Endothelial cell of umbilical vein (primary cell): ENCODE results near the gene CNIH2. TPM values are rescaled to one million over a fixed set of nuclear protein-coding genes. Genes with fewer than 3 reads are reported as not detected.
"Not testable (repeated sequence)": the region's sequence is repeated elsewhere in the genome, so short reads cannot be mapped to it uniquely, and the experiment has no call there.

Experiments
- BruUV-seq: library from RNA; stranded (reverse); fragments of 400-500 nt; replicated peaks from 2 replicates; lab custom pipeline; 2021; lab: Mats Ljungman, UMichigan
- CTCF ChIA-PET: fragments of 300-600, 350-600 bp; sonication (Branson Sonifier 250); formaldehyde crosslinking; loops from one replicate; lab custom pipeline; 2021; ENCODE audit warnings: antibody characterized with exemption, inconsistent platforms; lab: Charles Lee
- POLR2A ChIA-PET: fragments of 300-600, 350-600 bp; sonication (Branson Sonifier 250); formaldehyde crosslinking; loops from one replicate; lab custom pipeline; 2021; ENCODE audit warnings: antibody characterized with exemption, inconsistent platforms; lab: Charles Lee
- DNase-seq: peaks from one replicate; pipeline ENCODE4 v3.0.0-alpha.2; 2011; ENCODE audit warnings: low read depth, low spot score
- FAIRE-seq: peaks from 2 replicates; lab custom pipeline; 2011; peaks lifted over from hg19 to GRCh38; lab: Jason Lieb, UNC
- H2AFZ ChIP-seq: 2 replicates; pipeline ENCODE4 v1.6.0; 2012; ENCODE audit warnings: low read depth, low read length, control low read depth, inconsistent platforms
- H3K27ac ChIP-seq: 2 replicates; pipeline ENCODE4 v1.5.1; 2011; ENCODE audit warnings: low read depth, mild to moderate bottlenecking, control low read depth, low read length, moderate library complexity; ENCODE audit not compliant: insufficient read depth
- H3K27me3 ChIP-seq, 2 experiments: 2 replicates each; pipeline versions ENCODE4 v1.6.0 to v1.6.1; 2011; ENCODE audit warnings: low read length in 2 of 2, mixed read lengths in 1 of 2; ENCODE audit not compliant: control insufficient read depth in 2 of 2, insufficient read depth in 2 of 2
- H3K36me3 ChIP-seq, 2 experiments: 2 replicates in 1 of 2; 3 replicates in 1 of 2; pipeline ENCODE4 v1.5.1; 2011; ENCODE audit warnings: low read length in 2 of 2, mild to moderate bottlenecking in 1 of 2, moderate library complexity in 1 of 2; ENCODE audit not compliant: control insufficient read depth in 2 of 2, insufficient read depth in 2 of 2; ENCODE audit errors: extremely low read depth in 1 of 2
- H3K4me1 ChIP-seq: 3 replicates; pipeline ENCODE4 v1.5.1; 2011; ENCODE audit warnings: mild to moderate bottlenecking, low read length; ENCODE audit not compliant: control insufficient read depth, insufficient read depth; ENCODE audit errors: extremely low read depth
- H3K4me2 ChIP-seq: 2 replicates; pipeline ENCODE4 v1.6.1; 2011; ENCODE audit warnings: low read length, control low read depth, mixed read lengths; ENCODE audit not compliant: insufficient read depth
- H3K4me3 ChIP-seq, 3 experiments: fragments of 200-600 bp in 1 of 3; sonication (generic), shearing (Covaris generic) in 1 of 3; replicated peaks in 1 of 3; 2 replicates each; pipeline ENCODE4 v1.5.1; 2011 to 2016; ENCODE audit warnings: control low read depth in 3 of 3, low read length in 3 of 3, mild to moderate bottlenecking in 2 of 3, inconsistent platforms in 1 of 3, low read depth in 1 of 3, moderate library complexity in 1 of 3; ENCODE audit not compliant: insufficient read depth in 1 of 3
- H3K79me2 ChIP-seq: 2 replicates; pipeline ENCODE4 v1.6.0; 2012; ENCODE audit warnings: low read length, inconsistent platforms; ENCODE audit not compliant: control insufficient read depth, insufficient read depth
- H3K9ac ChIP-seq: replicated peaks from 2 replicates; pipeline ENCODE3; 2011; ENCODE audit warnings: low read length, control low read depth; ENCODE audit not compliant: insufficient read depth; ENCODE audit errors: extremely low read depth
- H3K9me1 ChIP-seq: replicated peaks from 3 replicates; pipeline ENCODE4 v1.6.0; 2011; ENCODE audit warnings: mild to moderate bottlenecking, low read length; ENCODE audit not compliant: control insufficient read depth, insufficient read depth; ENCODE audit errors: extremely low read depth
- H3K9me3 ChIP-seq: replicated peaks from 2 replicates; pipeline ENCODE4 v1.5.1; 2012; ENCODE audit warnings: low read length, inconsistent platforms; ENCODE audit not compliant: control insufficient read depth, insufficient read depth
- H4K20me1 ChIP-seq: replicated peaks from 2 replicates; pipeline ENCODE3; 2011; ENCODE audit warnings: mild to moderate bottlenecking, low read length; ENCODE audit not compliant: control insufficient read depth, insufficient read depth; ENCODE audit errors: extremely low read depth
- EZH2 ChIP-seq: IDR thresholded peaks from 2 replicates; pipeline ENCODE4 v1.6.1; 2012; ENCODE audit warnings: borderline replicate concordance, low read depth, mild to moderate bottlenecking, moderate library complexity, low read length, inconsistent platforms; ENCODE audit not compliant: severe bottlenecking
- FOS ChIP-seq: IDR thresholded peaks from 2 replicates; pipeline ENCODE4 v1.6.1; 2011; ENCODE audit warnings: mild to moderate bottlenecking, low read length, moderate library complexity, borderline replicate concordance; ENCODE audit not compliant: insufficient read depth
- GATA2 ChIP-seq: IDR thresholded peaks from 2 replicates; pipeline ENCODE4 v1.7.0; 2011; ENCODE audit warnings: low read depth, mild to moderate bottlenecking, moderate library complexity, mixed read lengths, low read length; ENCODE audit not compliant: insufficient read length, insufficient read depth
- JUN ChIP-seq: IDR thresholded peaks from 2 replicates; pipeline ENCODE4 v1.6.1; 2011; ENCODE audit warnings: borderline replicate concordance, low read depth; ENCODE audit not compliant: insufficient read length, insufficient read depth
- MYC ChIP-seq: IDR thresholded peaks from one replicate; pipeline ENCODE4 v1.6.1; 2011; ENCODE audit warnings: mild to moderate bottlenecking, low read depth, low read length
- POLR2A ChIP-seq: IDR thresholded peaks from 2 replicates; pipeline ENCODE4 v1.6.1; 2012; ENCODE audit warnings: low read depth, mild to moderate bottlenecking, control low read depth, low read length
- POLR2AphosphoS5 ChIP-seq: IDR thresholded peaks from 2 replicates; pipeline ENCODE4 v1.6.1; 2012; ENCODE audit warnings: low read depth, mild to moderate bottlenecking, control low read depth, low read length, moderate library complexity; ENCODE audit not compliant: insufficient read depth
- dilution Hi-C: fragments of 300-500 bp; cut with MboI; formaldehyde crosslinking; loops from one replicate; pipeline ENCODE4 v1.15.0; 2019; ENCODE audit warnings: low sequenced_read_pairs; ENCODE audit not compliant: extremely low pct_ligation_motif_present
- intact Hi-C: fragments of 100-400 bp; cut with micrococcal nuclease; formaldehyde crosslinking; loops from one replicate; pipeline ENCODE4 v1.10.0; 2022
- polyA plus RNA-seq, 4 experiments: library from polyadenylated mRNA; depleted of rRNA in 3 of 4; stranded (reverse) in 3 of 4; unstranded in 1 of 4; fragments of >200 nt; gene quantifications; 2 replicates each; pipeline versions ENCODE4 v1.2.1 to v1.2.3, GENCODE V29; 2011 to 2012; ENCODE audit warnings: missing spikeins in 1 of 4
- total RNA-seq: library from RNA; stranded (reverse); gene quantifications from 2 replicates; pipeline ENCODE4 v1.2.3, GENCODE V29; 2021
- TF ChIP-seq, protein P1 (sequence below): IDR thresholded peaks from 2 replicates; pipeline ENCODE4 v1.6.1; 2011; ENCODE audit not compliant: insufficient read depth, insufficient read length
- TF ChIP-seq, protein P2 (sequence below), 2 donors: IDR thresholded peaks; 1 replicate in 1 of 2; 2 replicates in 1 of 2; pipeline ENCODE4 v1.5.1; 2011; ENCODE audit warnings: low read length in 2 of 2, mild to moderate bottlenecking in 2 of 2, moderate library complexity in 2 of 2, control low read depth in 1 of 2, inconsistent platforms in 1 of 2, low read depth in 1 of 2; ENCODE audit not compliant: insufficient read depth in 1 of 2; ENCODE audit errors: extremely low read depth in 1 of 2

Gene CNIH2
- total and polyA plus RNA-seq, 2 donors (not counting 3 experiments of a cell fraction or from before 2014, with no cell fraction given): 0.46 to 1.2 TPM

DNA sequence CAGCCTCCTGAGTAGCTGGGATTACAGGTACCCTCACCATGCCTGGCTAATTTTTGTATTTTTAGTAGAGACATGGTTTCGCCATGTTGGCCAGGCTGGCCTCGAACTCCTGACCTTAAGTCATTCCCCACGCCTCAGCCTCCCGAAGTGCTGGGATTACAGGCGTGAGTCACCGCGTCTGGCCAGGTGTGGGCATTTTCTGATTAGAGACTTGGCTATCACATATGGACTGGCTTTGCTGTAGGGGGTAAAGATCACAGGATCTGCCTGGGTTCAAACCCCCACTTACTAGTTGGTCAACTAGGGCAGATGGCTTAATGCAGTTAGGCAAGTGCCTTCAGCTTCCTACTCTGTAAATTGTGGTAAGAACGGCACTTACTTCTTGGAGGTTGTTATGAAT, 32.3 kb downstream of the CNIH2 start:
- Histone ChIP-seq H3K36me3 (no peaks in the 10 kb centered on the region), H3K4me1 (peaks cover 4% of the 10 kb centered on the region), H3K4me3 (no peak overlapping the region), H3K27me3 (peaks cover 0 to 5% of the 10 kb centered on the region in 2 experiments), H3K4me2 (no peak overlapping the region), H3K9me3 (no peaks in the 10 kb centered on the region), H3K9ac (no peak overlapping the region), H3K79me2 (no peaks in the 10 kb centered on the region), H2AFZ (no peak overlapping the region), H3K9me1 (no peaks in the 10 kb centered on the region), H3K27ac (no peak overlapping the region), H4K20me1 (no peaks in the 10 kb centered on the region)
- CTCF ChIA-PET: interaction anchor here (1.5 to 9.5 kb wide), 4 partner anchors 10 to 75 kb away, joined by 4 to 225 read pairs (median 43); partner anchors contain the start of gene RIN1
- FAIRE-seq: no peak
- intact Hi-C loops: loop anchor here (5.0 kb wide), 1 partner anchor 127 kb away; the partner anchor contains the start of gene MRPL11
- dilution Hi-C loops: no loop called here
- DNase-seq: no peak
- POLR2A ChIA-PET: no interaction called here
- TF ChIP-seq, protein P1, sequence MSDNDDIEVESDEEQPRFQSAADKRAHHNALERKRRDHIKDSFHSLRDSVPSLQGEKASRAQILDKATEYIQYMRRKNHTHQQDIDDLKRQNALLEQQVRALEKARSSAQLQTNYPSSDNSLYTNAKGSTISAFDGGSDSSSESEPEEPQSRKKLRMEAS: no peak
- TF ChIP-seq EZH2 (no peak), FOS (no peak), MYC (no peak), GATA2 (no peak), JUN (no peak), POLR2A (no peak), POLR2AphosphoS5 (no peak)
- TF ChIP-seq, protein P2, sequence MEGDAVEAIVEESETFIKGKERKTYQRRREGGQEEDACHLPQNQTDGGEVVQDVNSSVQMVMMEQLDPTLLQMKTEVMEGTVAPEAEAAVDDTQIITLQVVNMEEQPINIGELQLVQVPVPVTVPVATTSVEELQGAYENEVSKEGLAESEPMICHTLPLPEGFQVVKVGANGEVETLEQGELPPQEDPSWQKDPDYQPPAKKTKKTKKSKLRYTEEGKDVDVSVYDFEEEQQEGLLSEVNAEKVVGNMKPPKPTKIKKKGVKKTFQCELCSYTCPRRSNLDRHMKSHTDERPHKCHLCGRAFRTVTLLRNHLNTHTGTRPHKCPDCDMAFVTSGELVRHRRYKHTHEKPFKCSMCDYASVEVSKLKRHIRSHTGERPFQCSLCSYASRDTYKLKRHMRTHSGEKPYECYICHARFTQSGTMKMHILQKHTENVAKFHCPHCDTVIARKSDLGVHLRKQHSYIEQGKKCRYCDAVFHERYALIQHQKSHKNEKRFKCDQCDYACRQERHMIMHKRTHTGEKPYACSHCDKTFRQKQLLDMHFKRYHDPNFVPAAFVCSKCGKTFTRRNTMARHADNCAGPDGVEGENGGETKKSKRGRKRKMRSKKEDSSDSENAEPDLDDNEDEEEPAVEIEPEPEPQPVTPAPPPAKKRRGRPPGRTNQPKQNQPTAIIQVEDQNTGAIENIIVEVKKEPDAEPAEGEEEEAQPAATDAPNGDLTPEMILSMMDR (IDR thresholded peaks at IDR 0.05; ENCODE audit: extremely low read depth in 1 of 2, insufficient read depth in 1 of 2, low read depth in 1 of 2, low read length in 2 of 2): no peak
- no TSS peak for BruUV-seq

DNA sequence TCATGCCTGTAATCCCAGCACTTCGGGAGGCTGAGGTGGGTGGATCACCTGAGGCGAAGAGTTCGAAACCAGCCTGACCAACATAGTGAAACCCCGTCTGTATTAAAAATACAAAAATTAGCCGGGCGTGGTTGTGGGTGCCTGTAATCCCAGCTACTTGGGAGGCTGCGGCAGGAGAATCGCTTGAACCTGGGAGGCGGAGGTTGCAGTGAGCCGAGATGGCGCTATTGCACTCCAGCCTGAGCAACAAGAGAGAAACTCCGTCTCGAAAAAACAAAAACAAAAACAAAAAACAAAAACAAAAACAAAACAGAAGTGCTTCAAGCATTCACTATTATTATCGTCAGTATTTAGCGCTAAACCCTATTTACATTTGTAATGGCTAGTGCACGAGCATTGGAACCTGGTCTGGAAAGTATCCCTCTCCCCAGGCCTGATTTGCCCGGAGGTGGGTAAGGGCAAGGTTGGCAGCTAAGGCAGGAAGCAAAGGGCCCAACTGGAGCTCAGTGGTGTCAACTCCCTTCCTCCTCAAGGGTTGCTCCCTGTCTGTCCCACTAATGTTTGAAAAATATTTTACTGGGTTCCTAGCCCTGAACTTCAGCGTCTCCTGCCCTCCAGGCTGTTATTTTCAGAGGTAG, 32.9 kb downstream of the CNIH2 start:
- H3K4me3 ChIP-seq, dilution Hi-C loops, BruUV-seq, H3K9ac ChIP-seq, DNase-seq, H2AFZ ChIP-seq, H3K4me2 ChIP-seq, FAIRE-seq, H3K27ac ChIP-seq, H3K9me3 ChIP-seq, H3K4me1 ChIP-seq, H3K36me3 ChIP-seq, H3K27me3 ChIP-seq, H3K9me1 ChIP-seq, H3K79me2 ChIP-seq, H4K20me1 ChIP-seq: not testable (repeated sequence)
- intact Hi-C loops: loop anchor here (5.0 kb wide), 1 partner anchor 126 kb away; the partner anchor contains the start of gene MRPL11
- POLR2A ChIA-PET: interaction anchor here (2.1 kb wide), 1 partner anchor 22 kb away, joined by 8 read pairs; the partner anchor contains the start of gene YIF1A
- CTCF ChIA-PET: interaction anchor here (0.6 to 9.5 kb wide), 29 partner anchors 10 to 137 kb away, joined by 3 to 225 read pairs (median 5); partner anchors contain the start of genes B4GAT1, BRMS1, MRPL11 and RIN1
